GM12891 (cell line): Measurements from ENCODE around the gene CDC6.

Experiments
- POLR2A ChIP-seq: IDR thresholded peaks from 2 replicates; pipeline ENCODE4 v1.6.1; 2011; ENCODE audit warnings: low read depth, low read length, control low read depth
- POLR2AphosphoS5 ChIP-seq: IDR thresholded peaks from 2 replicates; pipeline ENCODE4 v1.6.1; 2011; ENCODE audit warnings: low read depth, low read length, control low read depth
- POU2F2 ChIP-seq: IDR thresholded peaks from 2 replicates; pipeline ENCODE4 v1.6.1; 2011; ENCODE audit warnings: low read depth, mild to moderate bottlenecking, control low read depth, low read length, moderate library complexity
- SPI1 ChIP-seq: IDR thresholded peaks from 2 replicates; pipeline ENCODE4 v1.6.1; 2011; ENCODE audit warnings: low read depth, low read length, control low read depth
- TAF1 ChIP-seq: IDR thresholded peaks from 2 replicates; pipeline ENCODE4 v1.6.1; 2011; ENCODE audit warnings: low read depth, low read length, control low read depth

DNA sequence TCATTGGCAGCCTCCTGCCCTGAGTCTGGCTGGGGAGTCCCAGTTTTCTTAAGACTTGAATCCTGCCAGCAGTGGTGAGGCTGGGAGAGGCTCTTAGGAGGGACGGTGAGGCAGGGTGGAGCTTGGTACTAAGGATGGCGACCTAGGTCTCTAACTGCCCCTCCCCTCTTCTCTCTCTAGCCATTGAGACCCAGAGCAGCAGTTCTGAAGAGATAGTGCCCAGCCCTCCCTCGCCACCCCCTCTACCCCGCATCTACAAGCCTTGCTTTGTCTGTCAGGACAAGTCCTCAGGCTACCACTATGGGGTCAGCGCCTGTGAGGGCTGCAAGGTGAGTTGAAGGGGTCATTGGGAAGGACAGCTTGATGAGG, 60.4 kb downstream of the CDC6 start:
- TF ChIP-seq SPI1, result no peak
- no peak for TF ChIP-seq POLR2A
- TF ChIP-seq POLR2AphosphoS5, result no peak
- no peak for TF ChIP-seq TAF1
- TF ChIP-seq POU2F2, result no peak
